K562 (cell line): ENCODE data around the gene ARFGEF2. TPM values are rescaled to one million over a fixed set of nuclear protein-coding genes. Genes with fewer than 3 reads are reported as not detected.

ENCODE experiments used
- ARNT ChIP-seq, 2 experiments: fragments of 450-650 bp; IDR thresholded peaks; 2 replicates each; pipeline ENCODE4 v1.6.1; 2016; ENCODE audit warnings: mild to moderate bottlenecking in 1 of 2
- ATF1 ChIP-seq, 2 experiments: fragments of 450-650 bp in 1 of 2; IDR thresholded peaks; 2 replicates each; pipeline ENCODE4 v1.6.1; 2016; ENCODE audit warnings: missing compliant biosample characterization in 1 of 2, missing genetic modification characterization in 1 of 2
- CBX2 ChIP-seq: fragments of 200-600 bp; sonication (generic); IDR thresholded peaks from one replicate; pipeline ENCODE4 v1.6.1; 2012; ENCODE audit warnings: mild to moderate bottlenecking, low read length, inconsistent platforms; ENCODE audit not compliant: insufficient read depth, poor library complexity, severe bottlenecking
- HEY1 ChIP-seq: fragments of 250-450 bp; sonication (Bioruptor Pico); IDR thresholded peaks from 2 replicates; pipeline ENCODE4 v1.5.0; 2020; ENCODE audit warnings: mild to moderate bottlenecking, moderate library complexity, borderline replicate concordance
- KDM2B ChIP-seq: fragments of 250-450 bp; sonication (Bioruptor Pico); IDR thresholded peaks from 2 replicates; pipeline ENCODE4 v1.8.0; 2021; ENCODE audit warnings: mild to moderate bottlenecking, moderate library complexity
- KHSRP ChIP-seq: fragments of 450-650 bp; IDR thresholded peaks from 2 replicates; pipeline ENCODE4 v1.6.1; 2017
- KLF10 ChIP-seq: fragments of 250-450 bp; sonication (Bioruptor Pico); IDR thresholded peaks from 2 replicates; pipeline ENCODE4 v1.6.1; 2021; ENCODE audit warnings: matching md5 sums
- L3MBTL2 ChIP-seq: fragments of 450-650 bp; IDR thresholded peaks from 2 replicates; pipeline ENCODE4 v1.6.1; 2016; ENCODE audit warnings: mild to moderate bottlenecking, moderate library complexity
- MAFF ChIP-seq: IDR thresholded peaks from 2 replicates; pipeline ENCODE4 v1.6.1; 2012; ENCODE audit warnings: low read length, improper control_type of control experiment
- MTA2 ChIP-seq: fragments of 450-650 bp; IDR thresholded peaks from 2 replicates; pipeline ENCODE4 v1.6.1; 2016; ENCODE audit warnings: low read depth
- SMAD3 ChIP-seq: fragments of 450-650 bp; formaldehyde crosslinking; conservative IDR thresholded peaks from 2 replicates; pipeline ENCODE4 v1.4.0; 2020; ENCODE audit warnings: mild to moderate bottlenecking
- TCF7L2 ChIP-seq: fragments of 150-350 bp; IDR thresholded peaks from 2 replicates; pipeline ENCODE4 v1.6.1; 2016; ENCODE audit warnings: low read depth, mild to moderate bottlenecking, low read length, moderate library complexity
- TEAD1 ChIP-seq, 2 experiments: fragments of 450-650 bp in 1 of 2; sonication (generic) in 1 of 2; formaldehyde crosslinking; IDR thresholded peaks; 2 replicates each; pipeline versions ENCODE4 v1.4.0 to v1.8.0; 2020 to 2022; ENCODE audit warnings: mild to moderate bottlenecking in 2 of 2, missing genetic modification reagents in 1 of 2
- USF1 ChIP-seq: sonication (generic); formaldehyde crosslinking; IDR thresholded peaks from 2 replicates; pipeline ENCODE4 v1.9.0; 2022; ENCODE audit warnings: mild to moderate bottlenecking, missing genetic modification reagents
- ZBTB1 ChIP-seq: sonication (generic); formaldehyde crosslinking; IDR thresholded peaks from 2 replicates; pipeline ENCODE4 v1.8.1; 2023; ENCODE audit warnings: missing genetic modification reagents, low read depth, mild to moderate bottlenecking, borderline replicate concordance
- ZC3H8 ChIP-seq: fragments of 450-650 bp; IDR thresholded peaks from 2 replicates; pipeline ENCODE4 v1.6.1; 2017
- polyA plus RNA-seq, 8 experiments: library from polyadenylated mRNA; depleted of rRNA in 4 of 8; stranded (reverse) in 5 of 8; unstranded in 3 of 8; fragments of >200 nt; fragmentation: Nextera tagmentation in 2 of 8; fragmentation: Illumina TruSeq in 1 of 8; extraction: Ambion mirVana in 2 of 8; extraction: Trizol in 1 of 8; gene quantifications; 2 replicates each; pipeline versions ENCODE4 v1.2.1 to v1.2.3, GENCODE V29; 2011 to 2014; ENCODE audit warnings: inconsistent platforms in 1 of 8, missing spikeins in 1 of 8
- total RNA-seq, 7 experiments: library from RNA; depleted of rRNA in 6 of 7; stranded (reverse); fragments of >200 nt in 6 of 7; fragmentation: Illumina TruSeq in 2 of 7; extraction: Trizol in 2 of 7; gene quantifications; 2 replicates each; pipeline versions ENCODE4 v1.2.1 to v1.2.3, GENCODE V29; 2011 to 2021; ENCODE audit warnings: low replicate concordance in 1 of 7
- TF ChIP-seq, protein P1 (sequence below), 2 experiments: fragments of 450-650 bp; IDR thresholded peaks; 2 replicates each; pipeline ENCODE4 v1.6.1; 2016; ENCODE audit warnings: mild to moderate bottlenecking in 2 of 2, borderline replicate concordance in 1 of 2, low read depth in 1 of 2, moderate library complexity in 1 of 2

ARFGEF2 gene
- total and polyA plus RNA-seq, 9 of the 15 experiments (the other 6 are each of a cell fraction or from before 2014, with no cell fraction given): 4.2 to 18.8 (median 13.7) TPM

- peak; percentile 72 for TF ChIP-seq L3MBTL2
- TF ChIP-seq SMAD3: peak; percentile 39; the same call in 1 of the 2 replicates
- no peak for TF ChIP-seq KLF10
- TF ChIP-seq, protein P1, sequence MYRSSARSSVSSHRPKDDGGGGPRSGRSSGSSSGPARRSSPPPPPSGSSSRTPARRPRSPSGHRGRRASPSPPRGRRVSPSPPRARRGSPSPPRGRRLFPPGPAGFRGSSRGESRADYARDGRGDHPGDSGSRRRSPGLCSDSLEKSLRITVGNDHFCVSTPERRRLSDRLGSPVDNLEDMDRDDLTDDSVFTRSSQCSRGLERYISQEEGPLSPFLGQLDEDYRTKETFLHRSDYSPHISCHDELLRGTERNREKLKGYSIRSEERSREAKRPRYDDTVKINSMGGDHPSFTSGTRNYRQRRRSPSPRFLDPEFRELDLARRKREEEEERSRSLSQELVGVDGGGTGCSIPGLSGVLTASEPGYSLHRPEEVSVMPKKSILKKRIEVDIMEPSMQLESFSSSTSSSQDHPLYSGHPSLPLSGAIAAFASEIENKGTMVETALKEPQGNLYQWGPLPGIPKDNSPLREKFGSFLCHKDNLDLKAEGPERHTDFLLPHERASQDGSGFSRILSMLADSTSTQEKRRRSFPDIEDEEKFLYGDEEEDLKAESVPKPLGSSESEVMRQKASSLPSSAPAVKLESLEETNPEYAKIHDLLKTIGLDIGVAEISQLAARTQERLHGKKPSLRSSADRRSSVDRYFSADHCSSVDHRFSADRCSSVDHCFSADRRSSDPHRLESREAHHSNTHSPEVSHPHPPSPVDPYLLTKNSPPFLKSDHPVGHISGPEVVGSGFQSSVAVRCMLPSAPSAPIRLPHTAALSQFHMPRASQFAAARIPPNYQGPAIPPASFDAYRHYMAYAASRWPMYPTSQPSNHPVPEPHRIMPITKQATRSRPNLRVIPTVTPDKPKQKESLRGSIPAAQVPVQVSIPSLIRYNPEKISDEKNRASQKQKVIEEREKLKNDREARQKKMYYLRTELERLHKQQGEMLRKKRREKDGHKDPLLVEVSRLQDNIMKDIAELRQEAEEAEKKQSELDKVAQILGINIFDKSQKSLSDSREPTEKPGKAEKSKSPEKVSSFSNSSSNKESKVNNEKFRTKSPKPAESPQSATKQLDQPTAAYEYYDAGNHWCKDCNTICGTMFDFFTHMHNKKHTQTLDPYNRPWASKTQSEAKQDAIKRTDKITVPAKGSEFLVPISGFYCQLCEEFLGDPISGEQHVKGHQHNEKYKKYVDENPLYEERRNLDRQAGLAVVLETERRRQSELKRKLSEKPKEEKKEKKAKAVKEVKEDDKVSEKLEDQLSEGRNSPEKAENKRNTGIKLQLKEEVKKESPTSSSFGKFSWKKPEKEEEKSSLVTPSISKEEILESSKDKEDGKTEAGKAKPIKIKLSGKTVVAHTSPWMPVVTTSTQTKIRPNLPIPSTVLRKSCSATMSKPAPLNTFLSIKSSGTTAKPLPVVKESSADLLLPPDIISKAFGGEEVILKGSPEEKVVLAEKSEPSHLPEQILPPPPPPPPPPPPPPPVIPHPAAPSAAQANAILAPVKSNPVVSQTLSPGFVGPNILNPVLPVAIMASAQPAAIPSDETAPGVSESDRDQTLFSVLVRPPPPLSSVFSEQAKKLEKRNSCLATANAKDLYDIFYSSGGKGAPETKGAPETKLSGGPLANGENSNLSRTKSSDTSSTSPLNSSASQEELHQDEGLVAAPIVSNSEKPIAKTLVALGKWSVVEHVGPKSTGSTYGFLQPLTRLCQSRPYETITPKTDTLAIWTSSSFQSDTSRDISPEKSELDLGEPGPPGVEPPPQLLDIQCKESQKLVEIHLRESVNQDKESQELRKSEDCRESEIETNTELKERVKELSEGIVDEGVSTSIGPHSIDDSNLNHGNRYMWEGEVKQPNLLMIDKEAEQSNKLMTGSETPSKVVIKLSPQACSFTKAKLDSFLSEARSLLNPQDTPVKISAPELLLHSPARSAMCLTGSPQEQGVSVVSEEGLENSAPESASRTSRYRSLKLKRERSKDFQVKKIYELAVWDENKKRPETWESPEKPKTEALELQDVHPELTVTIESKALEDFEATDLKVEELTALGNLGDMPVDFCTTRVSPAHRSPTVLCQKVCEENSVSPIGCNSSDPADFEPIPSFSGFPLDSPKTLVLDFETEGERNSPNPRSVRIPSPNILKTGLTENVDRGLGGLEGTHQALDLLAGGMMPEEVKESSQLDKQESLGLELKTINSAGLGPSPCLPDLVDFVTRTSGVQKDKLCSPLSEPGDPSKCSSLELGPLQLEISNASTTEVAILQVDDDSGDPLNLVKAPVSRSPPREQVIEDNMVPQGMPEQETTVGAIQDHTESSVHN (IDR thresholded peaks at IDR 0.05; ENCODE audit: borderline replicate concordance in 1 of 2, low read depth in 1 of 2): peak in 1 of 2 experiments; percentile 88; a peak in 2 of 4 replicates
- no peak for TF ChIP-seq ATF1 (CRISPR knock-in tag; IDR thresholded peaks at IDR 0.05)
- TF ChIP-seq ATF1 (tag; IDR thresholded peaks at IDR 0.05): peak; percentile 29; the same call in 1 of the 2 replicates
- TF ChIP-seq ARNT (IDR thresholded peaks at IDR 0.05): peak in 1 of 2 experiments; percentile 45; a peak in 1 of 4 replicates
- TF ChIP-seq MAFF: peak; percentile 51; the same call in 1 of the 2 replicates
- peak; percentile 67 for TF ChIP-seq MTA2
- peak; percentile 21; the same call in 1 of the 2 replicates for TF ChIP-seq KDM2B (CRISPR knock-in tag)
- TF ChIP-seq HEY1: peak; percentile 67; the same call in 1 of the 2 replicates
- TF ChIP-seq TEAD1 (CRISPR knock-in tag; IDR thresholded peaks at IDR 0.05): peak in 1 of 2 experiments; percentile 68; a peak in 1 of 4 replicates
- no peak for TF ChIP-seq CBX2
- TF ChIP-seq USF1 (CRISPR knock-in tag): peak; percentile 67
- TF ChIP-seq ZC3H8: no peak
- no peak for TF ChIP-seq TCF7L2
- peak; percentile 98 for TF ChIP-seq ZBTB1 (CRISPR knock-in tag)
- TF ChIP-seq KHSRP: no peak
Observed at GRCh38 chr20:49037962-49038387, 116.5 kb downstream of the ARFGEF2 start (continued).
